Type B pancreatic cell (in vitro differentiated cells): Measurements from ENCODE around the gene HPSE. TPM values are rescaled to one million over a fixed set of nuclear protein-coding genes. Genes with fewer than 3 reads are reported as not detected.

ENCODE experiments used
- DNase-seq: peaks from one replicate; pipeline ENCODE4 v3.0.0; 2021; ENCODE audit warnings: mixed read lengths; ENCODE audit not compliant: unreplicated experiment; ENCODE audit errors: extremely low spot score
- H3K27ac Mint-ChIP-seq: 2 replicates; pipeline ENCODE4 v1.8.0; 2021; ENCODE audit warnings: mild to moderate bottlenecking, mixed read lengths
- H3K27me3 Mint-ChIP-seq: 2 replicates; pipeline ENCODE4 v1.8.0; 2021; ENCODE audit warnings: mixed read lengths
- H3K36me3 Mint-ChIP-seq: 2 replicates; pipeline ENCODE4 v1.8.0; 2021; ENCODE audit warnings: mixed read lengths
- H3K4me1 Mint-ChIP-seq: one replicate; pipeline ENCODE4 v1.8.0; 2021; ENCODE audit warnings: mixed read lengths; ENCODE audit not compliant: unreplicated experiment
- H3K4me3 Mint-ChIP-seq: 2 replicates; pipeline ENCODE4 v1.8.0; 2021; ENCODE audit warnings: mild to moderate bottlenecking, mixed read lengths
- H3K9me3 Mint-ChIP-seq: 2 replicates; pipeline ENCODE4 v1.8.0; 2021; ENCODE audit warnings: mixed read lengths
- total RNA-seq: library from RNA; stranded (reverse); gene quantifications from 2 replicates; pipeline ENCODE4 v1.2.1, GENCODE V29; 2021; ENCODE audit warnings: low replicate concordance
- TF ChIP-seq, protein P1 (sequence below): fragments of 200-600 bp; sonication (generic); conservative IDR thresholded peaks from 2 replicates; pipeline ENCODE4 v1.5.0; 2021; ENCODE audit warnings: antibody characterized with exemption, mild to moderate bottlenecking

The HPSE gene
- total RNA-seq, 1 donor from 2014 or later, result 17.6 TPM

DNA sequence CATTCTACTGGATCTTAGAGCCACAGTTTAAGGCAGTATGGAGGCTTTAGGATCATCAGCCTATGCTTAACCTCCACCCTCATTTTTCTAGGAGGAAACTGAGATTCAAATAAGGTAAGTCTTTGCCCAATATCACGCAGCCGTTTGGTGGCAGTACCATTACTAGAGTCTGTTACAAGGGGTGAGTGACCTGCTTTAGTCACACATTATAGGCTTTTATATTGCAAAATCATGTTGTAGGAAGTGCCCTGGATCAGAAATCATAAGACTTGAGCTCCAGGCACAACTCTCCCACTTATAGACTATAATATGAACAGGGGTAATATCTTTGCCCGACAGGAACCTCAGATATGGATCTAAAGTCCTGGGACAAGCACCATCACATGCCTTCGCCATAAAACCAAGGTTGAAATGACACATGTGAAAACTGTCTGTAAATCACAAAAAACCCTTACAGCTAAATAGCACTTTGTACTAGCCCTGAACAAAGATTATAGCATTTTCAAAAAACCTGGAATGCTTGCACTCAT is 19.2 kb downstream of the HPSE start:
- H3K4me1 Mint-ChIP-seq, result no peaks in the 10 kb centered on the region
- TF ChIP-seq, protein P1, sequence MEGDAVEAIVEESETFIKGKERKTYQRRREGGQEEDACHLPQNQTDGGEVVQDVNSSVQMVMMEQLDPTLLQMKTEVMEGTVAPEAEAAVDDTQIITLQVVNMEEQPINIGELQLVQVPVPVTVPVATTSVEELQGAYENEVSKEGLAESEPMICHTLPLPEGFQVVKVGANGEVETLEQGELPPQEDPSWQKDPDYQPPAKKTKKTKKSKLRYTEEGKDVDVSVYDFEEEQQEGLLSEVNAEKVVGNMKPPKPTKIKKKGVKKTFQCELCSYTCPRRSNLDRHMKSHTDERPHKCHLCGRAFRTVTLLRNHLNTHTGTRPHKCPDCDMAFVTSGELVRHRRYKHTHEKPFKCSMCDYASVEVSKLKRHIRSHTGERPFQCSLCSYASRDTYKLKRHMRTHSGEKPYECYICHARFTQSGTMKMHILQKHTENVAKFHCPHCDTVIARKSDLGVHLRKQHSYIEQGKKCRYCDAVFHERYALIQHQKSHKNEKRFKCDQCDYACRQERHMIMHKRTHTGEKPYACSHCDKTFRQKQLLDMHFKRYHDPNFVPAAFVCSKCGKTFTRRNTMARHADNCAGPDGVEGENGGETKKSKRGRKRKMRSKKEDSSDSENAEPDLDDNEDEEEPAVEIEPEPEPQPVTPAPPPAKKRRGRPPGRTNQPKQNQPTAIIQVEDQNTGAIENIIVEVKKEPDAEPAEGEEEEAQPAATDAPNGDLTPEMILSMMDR, result no peak
- peaks cover 4% of the 10 kb centered on the region for H3K36me3 Mint-ChIP-seq
- H3K27ac Mint-ChIP-seq, result no peak overlapping the region
- DNase-seq, result no peak
- no peak overlapping the region for H3K4me3 Mint-ChIP-seq
- H3K27me3 Mint-ChIP-seq, result no peaks in the 10 kb centered on the region
- no peaks in the 10 kb centered on the region for H3K9me3 Mint-ChIP-seq

DNA sequence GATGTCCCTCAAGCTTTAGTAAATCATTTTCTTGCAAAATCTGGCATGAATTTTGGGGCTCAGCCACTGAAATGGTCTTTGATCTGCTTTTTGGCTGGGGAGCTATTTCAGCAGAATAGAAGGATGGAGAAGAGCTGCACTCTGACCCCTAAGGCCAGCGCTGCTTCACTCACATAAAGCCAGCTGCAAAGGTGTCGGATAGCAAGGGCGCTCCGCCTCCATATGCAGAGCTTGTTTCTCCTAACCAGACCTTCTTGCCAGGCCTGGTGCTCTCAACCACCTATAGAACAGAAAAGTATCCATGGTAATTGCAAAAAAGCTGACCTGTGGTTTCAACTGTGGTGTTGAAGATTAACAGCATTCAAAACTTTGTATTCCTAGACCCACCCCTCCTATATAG is 26.0 kb downstream of the HPSE start:
- DNase-seq, result no peak
- no peaks in the 10 kb centered on the region for H3K9me3 Mint-ChIP-seq
- no peaks in the 10 kb centered on the region for H3K27me3 Mint-ChIP-seq
- no peaks in the 10 kb centered on the region for H3K4me1 Mint-ChIP-seq
- no peak overlapping the region for H3K27ac Mint-ChIP-seq
- H3K36me3 Mint-ChIP-seq, result no peaks in the 10 kb centered on the region
- TF ChIP-seq, protein P1, result no peak
- H3K4me3 Mint-ChIP-seq, result no peak overlapping the region

DNA sequence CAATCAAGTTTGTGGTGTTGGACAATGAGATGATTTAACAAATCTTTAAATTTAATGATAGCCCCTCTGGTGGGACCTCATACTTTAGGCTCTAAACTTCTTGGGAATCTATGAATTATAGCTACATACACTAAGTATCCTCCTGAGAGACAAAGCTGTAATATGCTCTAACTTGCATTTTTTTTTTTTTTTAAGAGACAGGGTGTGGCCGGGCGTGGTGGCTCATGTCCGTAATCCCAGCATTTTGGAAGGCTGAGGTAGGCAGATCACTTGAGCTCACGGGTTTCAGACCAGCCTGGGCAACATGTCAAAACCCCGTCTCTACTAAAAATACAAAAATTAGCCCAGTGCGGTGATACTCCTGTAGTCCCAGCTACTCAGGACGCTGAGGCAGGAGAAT is 26.7 kb downstream of the HPSE start:
- TF ChIP-seq, protein P1, result no peak

DNA sequence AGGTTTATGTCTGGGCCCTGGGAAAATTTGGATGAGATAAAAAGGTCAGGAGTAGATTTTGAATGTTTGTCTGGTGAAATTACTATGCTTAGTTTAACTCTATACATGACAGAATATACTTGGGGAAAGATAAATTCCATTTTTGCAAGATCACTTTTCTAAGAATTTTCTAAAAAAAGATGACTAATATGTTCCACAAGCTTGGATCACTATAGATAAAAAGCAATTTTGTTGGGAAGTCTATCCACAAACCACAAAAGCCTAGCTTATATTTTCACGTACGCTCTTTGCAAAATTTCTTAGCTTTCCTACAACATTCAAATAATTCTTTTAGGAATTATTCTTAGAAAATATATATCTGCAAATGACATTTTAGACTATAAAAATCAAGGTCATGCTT is 29.5 kb downstream of the HPSE start:
- Mint-ChIP-seq H3K27me3 (no peaks in the 10 kb centered on the region), H3K4me1 (no peaks in the 10 kb centered on the region), H3K4me3 (no peak overlapping the region), H3K36me3 (no peaks in the 10 kb centered on the region), H3K9me3 (no peaks in the 10 kb centered on the region), H3K27ac (no peak overlapping the region)
- no peak for DNase-seq
- TF ChIP-seq, protein P1, result no peak

More for the DNA sequence above, 26.7 kb downstream of the HPSE start:
- Mint-ChIP-seq H3K9me3 (no peaks in the 10 kb centered on the region), H3K27ac (no peak overlapping the region), H3K4me1 (no peaks in the 10 kb centered on the region), H3K27me3 (no peaks in the 10 kb centered on the region), H3K4me3 (no peak overlapping the region), H3K36me3 (no peaks in the 10 kb centered on the region)
- no peak for DNase-seq

DNA sequence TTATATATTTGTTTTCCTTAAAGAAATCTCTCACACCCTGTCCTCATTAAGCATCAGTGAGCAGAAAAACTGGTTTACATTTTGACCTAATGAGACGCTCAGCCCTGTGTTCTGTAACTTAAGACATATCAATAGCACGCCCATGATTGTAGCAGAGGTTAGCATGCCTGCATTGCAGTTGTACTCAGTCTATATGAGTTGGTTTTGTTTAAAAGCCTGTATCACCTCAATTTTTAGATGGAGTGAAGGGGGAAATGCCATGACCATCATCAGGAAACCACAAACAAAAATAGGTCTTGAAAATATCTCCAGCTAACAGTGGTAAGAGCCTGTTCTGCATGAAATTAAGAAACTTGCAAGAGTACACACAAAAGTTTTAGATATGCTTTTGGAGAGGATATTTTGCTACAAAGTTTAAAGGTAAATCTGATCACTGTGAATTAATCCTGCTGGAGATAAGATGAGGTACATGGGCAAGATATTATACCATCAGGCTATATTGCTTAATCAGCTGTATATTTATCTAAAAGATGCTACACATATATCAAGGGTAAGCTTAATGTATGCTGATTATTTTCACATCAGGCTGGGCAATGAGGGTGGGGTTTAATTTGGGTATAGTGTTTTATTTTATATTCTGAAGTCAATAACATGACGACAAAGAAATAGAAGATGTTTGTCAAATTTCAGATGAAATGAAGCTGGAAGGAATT is 36.9 kb downstream of the HPSE start:
- Mint-ChIP-seq H3K9me3 (no peaks in the 10 kb centered on the region), H3K27me3 (no peaks in the 10 kb centered on the region), H3K4me1 (no peaks in the 10 kb centered on the region), H3K27ac (no peak overlapping the region), H3K36me3 (peaks cover 5% of the 10 kb centered on the region), H3K4me3 (no peak overlapping the region)
- DNase-seq, result no peak
- TF ChIP-seq, protein P1, result no peak
